ENCODE data around the gene FANCD2.

DNA sequence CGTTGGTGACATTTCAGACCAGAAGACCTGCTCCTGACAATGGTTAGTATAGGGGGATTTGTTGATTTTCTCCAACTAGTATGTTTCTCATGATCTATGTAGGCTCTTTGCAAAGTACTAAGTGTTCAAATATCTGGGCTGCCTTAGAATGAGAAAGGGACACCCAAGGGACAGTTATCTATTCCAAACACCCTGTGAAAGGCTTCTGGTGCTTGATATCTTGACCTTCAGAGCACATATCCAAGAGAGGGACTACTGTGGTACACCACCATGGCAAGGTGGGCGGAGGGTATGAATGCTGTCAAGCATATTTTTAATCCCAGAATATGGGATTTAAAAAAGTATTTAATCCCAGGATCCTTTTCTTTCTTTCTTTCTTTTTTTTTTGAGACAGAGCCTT, 80.7 kb downstream of the FANCD2 start:
- TF ChIP-seq, protein P1, sequence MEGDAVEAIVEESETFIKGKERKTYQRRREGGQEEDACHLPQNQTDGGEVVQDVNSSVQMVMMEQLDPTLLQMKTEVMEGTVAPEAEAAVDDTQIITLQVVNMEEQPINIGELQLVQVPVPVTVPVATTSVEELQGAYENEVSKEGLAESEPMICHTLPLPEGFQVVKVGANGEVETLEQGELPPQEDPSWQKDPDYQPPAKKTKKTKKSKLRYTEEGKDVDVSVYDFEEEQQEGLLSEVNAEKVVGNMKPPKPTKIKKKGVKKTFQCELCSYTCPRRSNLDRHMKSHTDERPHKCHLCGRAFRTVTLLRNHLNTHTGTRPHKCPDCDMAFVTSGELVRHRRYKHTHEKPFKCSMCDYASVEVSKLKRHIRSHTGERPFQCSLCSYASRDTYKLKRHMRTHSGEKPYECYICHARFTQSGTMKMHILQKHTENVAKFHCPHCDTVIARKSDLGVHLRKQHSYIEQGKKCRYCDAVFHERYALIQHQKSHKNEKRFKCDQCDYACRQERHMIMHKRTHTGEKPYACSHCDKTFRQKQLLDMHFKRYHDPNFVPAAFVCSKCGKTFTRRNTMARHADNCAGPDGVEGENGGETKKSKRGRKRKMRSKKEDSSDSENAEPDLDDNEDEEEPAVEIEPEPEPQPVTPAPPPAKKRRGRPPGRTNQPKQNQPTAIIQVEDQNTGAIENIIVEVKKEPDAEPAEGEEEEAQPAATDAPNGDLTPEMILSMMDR (IDR thresholded peaks at IDR 0.05) = no peak
- no peak for TF ChIP-seq POLR2A (IDR thresholded peaks at IDR 0.05)
